ENCODE data around the gene PPIE.

Gene PPIE

DNA sequence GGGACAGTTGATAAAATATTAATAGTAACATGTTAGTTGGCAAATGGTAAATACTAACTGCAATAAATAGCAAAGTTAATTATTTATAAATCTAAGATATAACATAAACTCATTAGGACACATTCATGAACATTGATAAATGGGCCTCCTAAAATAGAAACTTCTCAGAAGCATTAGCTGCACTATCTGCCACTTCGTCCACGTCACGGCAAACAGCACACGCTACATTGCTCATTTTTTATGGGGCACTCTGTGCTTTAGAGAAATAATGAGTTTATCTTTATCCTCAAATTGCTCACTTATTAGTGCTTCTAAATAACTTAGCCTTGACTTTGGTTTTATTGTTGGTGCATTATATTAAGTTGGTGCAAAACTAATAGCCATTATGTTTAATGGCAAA is 31.2 kb upstream of the PPIE start:
- H3K36me3 Mint-ChIP-seq: no peaks in the 10 kb centered on the region
- H3K27ac Mint-ChIP-seq: no peak overlapping the region
- H3K4me3 Mint-ChIP-seq: no peak overlapping the region
- no peak for ATAC-seq
- H3K27me3 Mint-ChIP-seq: no peaks in the 10 kb centered on the region
- no peaks in the 10 kb centered on the region for H3K9me3 Mint-ChIP-seq
- H3K4me1 Mint-ChIP-seq: no peaks in the 10 kb centered on the region

DNA sequence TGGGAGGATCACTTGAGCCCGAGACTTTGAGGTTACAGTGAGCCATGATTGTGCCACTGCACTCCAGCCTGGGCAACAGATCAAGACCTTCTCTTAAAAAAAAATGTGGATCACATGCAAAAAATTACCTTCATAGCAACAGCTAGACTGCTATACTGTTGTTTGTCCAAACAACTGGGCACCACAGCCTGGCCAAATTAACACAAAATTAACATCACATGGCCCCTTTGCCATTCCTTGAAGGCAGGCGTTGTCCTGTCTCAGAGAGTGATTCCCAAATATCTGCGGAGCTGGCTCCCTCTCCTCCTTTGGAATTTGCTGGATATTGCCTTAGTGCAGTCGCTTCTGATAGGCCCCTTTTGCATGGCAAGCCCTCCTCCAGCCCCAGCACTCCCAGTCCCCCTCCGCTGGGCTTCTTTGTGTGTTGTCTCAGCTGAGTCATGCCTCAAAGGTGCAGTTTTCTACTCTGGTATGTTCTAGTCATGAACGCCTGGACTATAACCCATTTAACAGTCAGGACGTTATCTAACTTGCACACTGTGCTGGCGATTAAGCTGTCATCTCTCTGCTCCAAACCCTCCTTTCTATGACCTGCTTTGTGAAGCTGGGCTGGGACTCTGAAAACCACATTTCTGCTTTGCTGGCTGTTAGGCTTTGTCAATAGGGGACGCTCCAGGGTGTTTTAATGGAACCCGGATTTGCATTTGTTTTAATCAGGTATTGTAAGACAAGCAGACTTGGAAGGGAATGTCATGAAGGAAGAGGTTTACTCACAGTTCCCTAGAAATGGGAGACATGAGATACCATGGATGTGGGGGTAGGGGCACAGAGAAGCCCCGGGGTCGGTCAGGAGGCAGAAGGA is 27.3 kb upstream of the PPIE start:
- Mint-ChIP-seq H3K27me3 (peaks cover 11% of the 10 kb centered on the region), H3K9me3 (no peaks in the 10 kb centered on the region), H3K27ac (no peak overlapping the region), H3K4me1 (no peaks in the 10 kb centered on the region), H3K4me3 (no peak overlapping the region), H3K36me3 (no peaks in the 10 kb centered on the region)
- no peak for ATAC-seq

DNA sequence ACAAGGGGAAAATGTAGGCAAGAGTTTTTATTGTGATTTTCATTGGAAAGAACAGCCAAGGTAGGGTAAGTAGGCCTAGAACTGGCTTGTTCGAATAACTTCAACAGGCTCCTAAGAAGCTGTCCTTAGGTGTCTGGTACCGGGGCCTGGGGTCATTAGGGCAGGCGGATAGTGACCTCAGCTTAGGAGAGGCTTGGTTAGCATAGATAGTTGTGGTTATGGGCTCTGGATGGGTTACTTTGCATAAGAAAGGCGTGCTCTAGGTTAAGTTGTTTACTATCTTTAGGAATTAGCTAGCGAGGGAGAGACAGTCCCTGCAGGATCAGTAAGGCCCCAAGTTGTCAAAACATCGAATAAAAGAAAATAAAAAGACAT is 26.7 kb upstream of the PPIE start:
- Mint-ChIP-seq H3K4me3 (no peak overlapping the region), H3K4me1 (no peaks in the 10 kb centered on the region), H3K36me3 (no peaks in the 10 kb centered on the region), H3K9me3 (no peaks in the 10 kb centered on the region), H3K27ac (no peak overlapping the region), H3K27me3 (peaks cover 17% of the 10 kb centered on the region)
- ATAC-seq: no peak

DNA sequence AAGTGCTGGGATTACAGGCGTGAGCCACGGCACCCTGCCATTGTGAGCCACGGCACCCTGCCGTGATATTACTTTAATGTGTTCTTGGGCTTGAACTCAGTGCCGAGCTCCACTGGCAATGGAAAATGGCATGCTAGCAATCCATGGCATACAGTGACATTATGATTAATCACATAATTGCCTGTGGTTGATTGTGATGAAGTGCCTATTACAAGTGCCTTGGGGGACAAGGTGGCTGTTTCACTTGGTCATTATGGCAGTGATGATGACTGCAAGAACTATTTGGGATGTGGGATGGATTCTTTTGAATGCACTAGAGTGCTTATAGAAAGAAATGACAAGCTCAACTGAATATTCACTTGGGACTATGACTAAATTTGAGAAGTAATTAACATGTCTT is 25.1 kb upstream of the PPIE start:
- no peak for ATAC-seq
- Mint-ChIP-seq H3K36me3 (no peaks in the 10 kb centered on the region), H3K27ac (no peak overlapping the region), H3K4me3 (no peak overlapping the region), H3K4me1 (no peaks in the 10 kb centered on the region), H3K9me3 (no peaks in the 10 kb centered on the region), H3K27me3 (peaks cover 30% of the 10 kb centered on the region)

DNA sequence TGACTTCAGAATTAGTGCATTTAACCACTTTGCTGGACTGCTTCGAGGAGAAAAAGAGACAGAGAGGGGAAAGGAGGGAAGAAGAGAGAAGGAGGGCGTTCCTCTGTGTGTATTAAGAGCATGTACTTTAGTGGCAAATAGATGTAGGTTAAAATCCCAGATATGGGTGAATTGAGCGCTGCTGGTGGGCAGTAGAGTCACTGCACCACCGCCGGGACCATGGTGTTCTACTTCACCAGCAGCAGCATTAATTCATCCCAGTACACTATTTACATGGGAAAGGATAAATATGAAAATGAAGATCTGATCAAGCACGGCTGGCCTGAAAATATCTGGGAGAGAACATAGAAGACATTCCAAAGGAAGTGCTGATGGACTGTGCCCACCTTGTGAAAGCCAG is 20.9 kb upstream of the PPIE start:
- no peak for ATAC-seq
- no peak overlapping the region for H3K27ac Mint-ChIP-seq
- no peaks in the 10 kb centered on the region for H3K4me1 Mint-ChIP-seq
- no peak overlapping the region for H3K4me3 Mint-ChIP-seq
- no peaks in the 10 kb centered on the region for H3K9me3 Mint-ChIP-seq
- H3K36me3 Mint-ChIP-seq: no peaks in the 10 kb centered on the region
- peaks cover 31% of the 10 kb centered on the region for H3K27me3 Mint-ChIP-seq

DNA sequence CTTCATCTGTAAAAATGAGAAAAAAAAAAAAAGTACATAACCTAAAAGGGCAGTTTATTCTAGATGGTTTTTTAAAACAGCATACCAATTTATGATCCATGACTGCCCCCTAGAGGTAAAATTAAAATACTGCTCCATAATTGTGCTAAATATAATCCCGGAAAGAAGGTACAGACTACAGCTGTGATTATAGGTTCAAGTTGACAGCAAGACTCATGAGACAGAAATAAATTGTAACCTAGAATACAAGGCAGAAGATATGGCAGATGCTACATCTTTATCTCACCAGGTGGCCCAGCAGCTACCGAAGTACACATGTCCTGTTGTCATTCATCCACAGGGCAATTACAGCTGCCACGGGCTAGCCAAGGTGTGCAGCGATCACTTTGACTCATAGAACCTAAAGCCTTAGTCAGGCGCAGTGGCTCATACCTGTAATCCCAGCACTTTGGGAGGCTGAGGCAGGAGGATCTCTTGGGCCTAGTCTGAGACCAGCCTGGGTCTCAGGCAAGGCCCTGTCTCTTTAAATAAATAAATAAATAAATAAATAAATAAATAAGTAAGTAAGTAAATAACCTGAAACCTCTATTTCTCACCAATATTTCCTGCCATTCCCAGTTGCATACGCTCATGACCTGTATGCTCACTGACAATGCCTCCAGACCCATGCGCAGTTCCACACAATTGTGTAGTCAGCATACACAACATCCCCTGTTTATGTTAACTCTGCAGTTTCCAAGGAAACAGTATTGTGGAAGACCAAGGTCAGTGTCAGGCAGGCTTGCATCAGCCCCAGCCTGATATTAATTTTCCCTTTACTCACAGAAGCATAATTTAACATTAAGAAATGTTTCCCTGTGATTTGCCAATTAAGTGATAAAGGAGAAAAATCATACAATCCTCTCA is 18.3 kb upstream of the PPIE start:
- H3K36me3 Mint-ChIP-seq: no peaks in the 10 kb centered on the region
- H3K4me3 Mint-ChIP-seq: no peak overlapping the region
- no peaks in the 10 kb centered on the region for H3K9me3 Mint-ChIP-seq
- peak; percentile 64 for ATAC-seq
- no peaks in the 10 kb centered on the region for H3K4me1 Mint-ChIP-seq
- peaks cover 36% of the 10 kb centered on the region for H3K27me3 Mint-ChIP-seq
- no peak overlapping the region for H3K27ac Mint-ChIP-seq

DNA sequence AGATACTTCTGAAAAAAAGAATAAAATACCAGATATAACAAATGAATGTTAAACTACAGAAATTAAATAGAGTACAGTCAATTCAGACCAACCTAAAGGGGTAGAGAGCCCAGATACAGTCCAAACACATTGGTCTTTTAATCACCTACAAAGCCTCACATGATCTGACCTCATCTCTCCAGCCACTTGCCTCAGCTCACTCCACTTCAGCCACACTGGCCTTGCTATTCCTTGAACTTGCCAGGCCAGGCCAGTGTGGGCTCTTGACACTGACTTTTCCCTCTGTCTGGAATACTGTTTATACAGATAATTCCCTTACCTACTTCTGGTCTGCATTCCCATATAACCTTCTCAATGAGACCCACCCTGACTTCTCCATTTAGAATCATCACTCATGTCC is 17.0 kb upstream of the PPIE start:
- no peak for ATAC-seq
- Mint-ChIP-seq H3K4me3 (no peak overlapping the region), H3K27me3 (peaks cover 40% of the 10 kb centered on the region), H3K9me3 (no peaks in the 10 kb centered on the region), H3K27ac (no peak overlapping the region), H3K4me1 (peaks cover 1% of the 10 kb centered on the region), H3K36me3 (no peaks in the 10 kb centered on the region)

DNA sequence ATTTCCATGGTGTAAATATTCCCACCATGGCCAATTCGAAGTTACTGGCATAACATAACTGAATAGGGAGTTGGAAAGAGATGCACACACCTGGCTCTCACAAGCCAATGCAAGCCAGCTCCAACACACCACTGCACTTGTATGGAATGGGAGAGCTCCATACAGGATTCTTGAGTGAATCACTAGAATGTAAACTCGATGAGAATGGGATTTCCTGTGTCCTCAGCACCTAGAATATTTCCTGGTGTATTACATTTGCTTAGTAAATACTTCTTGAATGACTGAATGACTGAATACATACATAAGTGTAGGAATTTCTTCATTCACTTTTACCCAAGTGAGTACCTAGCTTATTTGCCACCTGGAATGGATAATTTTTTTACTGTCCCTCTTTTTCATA is 16.2 kb upstream of the PPIE start:
- Mint-ChIP-seq H3K4me1 (peaks cover 10% of the 10 kb centered on the region), H3K27me3 (peaks cover 43% of the 10 kb centered on the region)
- ATAC-seq: no peak

DNA sequence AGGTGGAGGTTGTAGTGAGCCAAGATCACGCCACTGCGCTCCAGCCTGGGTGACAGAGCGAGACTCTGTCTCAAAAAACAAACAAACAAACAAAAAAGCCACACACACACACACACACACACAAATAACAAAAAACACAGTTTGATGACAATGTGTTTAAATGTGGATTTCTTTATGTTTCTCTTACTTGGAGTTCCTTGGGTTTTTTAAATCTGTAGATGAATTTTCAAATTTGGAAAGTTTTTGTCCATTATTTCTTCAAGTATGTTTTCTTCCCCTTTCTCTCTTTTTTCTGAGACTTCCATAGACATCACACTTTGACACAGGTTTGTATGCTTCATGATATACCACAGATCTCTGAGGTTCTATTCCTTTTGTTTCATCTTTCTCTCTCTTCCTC is 12.1 kb upstream of the PPIE start:
- H3K27me3 Mint-ChIP-seq: peaks cover 65% of the 10 kb centered on the region
- ATAC-seq: no peak
- peaks cover 28% of the 10 kb centered on the region for H3K4me1 Mint-ChIP-seq
- H3K4me3 Mint-ChIP-seq: no peak overlapping the region
- no peaks in the 10 kb centered on the region for H3K36me3 Mint-ChIP-seq
- no peak overlapping the region for H3K27ac Mint-ChIP-seq
- H3K9me3 Mint-ChIP-seq: no peaks in the 10 kb centered on the region

More for the DNA sequence above, 16.2 kb upstream of the PPIE start:
- Mint-ChIP-seq H3K36me3 (no peaks in the 10 kb centered on the region), H3K4me3 (no peak overlapping the region), H3K27ac (no peak overlapping the region), H3K9me3 (no peaks in the 10 kb centered on the region)

DNA sequence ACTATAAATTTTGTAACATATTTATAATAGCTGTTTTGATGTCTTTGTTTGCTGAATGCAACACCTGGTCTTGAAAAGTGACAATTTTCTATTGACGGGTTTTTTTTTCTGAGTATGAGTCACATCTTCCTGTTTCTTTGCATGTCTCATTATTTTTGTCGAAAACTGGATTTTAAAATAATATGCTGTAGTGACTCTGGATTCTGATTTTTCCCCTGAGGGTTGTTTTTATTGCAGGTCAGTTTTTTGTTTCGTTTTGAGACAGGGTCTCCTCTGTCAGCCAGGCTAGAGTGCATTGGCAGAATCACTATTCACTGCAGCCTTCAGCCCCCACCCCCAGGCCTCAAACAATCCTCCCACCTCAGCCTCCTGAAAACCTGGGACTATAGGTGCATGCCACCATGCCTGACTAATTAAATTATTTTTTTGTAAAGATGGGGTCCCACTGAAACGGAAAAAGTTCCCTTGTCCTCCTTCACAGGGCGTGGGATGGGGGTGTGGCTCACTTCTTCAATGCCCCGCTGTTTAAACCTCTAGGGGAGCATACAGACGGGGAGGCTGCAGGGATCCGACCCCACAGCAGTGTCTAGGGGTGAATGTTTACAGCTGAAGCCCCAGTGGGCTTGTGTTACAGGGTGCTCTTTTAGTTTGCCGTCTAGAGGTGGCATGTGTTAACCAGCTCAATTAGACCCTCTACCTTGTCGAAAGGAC is 11.3 kb upstream of the PPIE start:
- Mint-ChIP-seq H3K4me3 (peak overlapping the region; percentile 82), H3K9me3 (no peaks in the 10 kb centered on the region), H3K4me1 (peaks cover 28% of the 10 kb centered on the region), H3K36me3 (no peaks in the 10 kb centered on the region), H3K27me3 (peaks cover 65% of the 10 kb centered on the region), H3K27ac (peak overlapping the region; percentile 70)
- ATAC-seq: peak; percentile 66

DNA sequence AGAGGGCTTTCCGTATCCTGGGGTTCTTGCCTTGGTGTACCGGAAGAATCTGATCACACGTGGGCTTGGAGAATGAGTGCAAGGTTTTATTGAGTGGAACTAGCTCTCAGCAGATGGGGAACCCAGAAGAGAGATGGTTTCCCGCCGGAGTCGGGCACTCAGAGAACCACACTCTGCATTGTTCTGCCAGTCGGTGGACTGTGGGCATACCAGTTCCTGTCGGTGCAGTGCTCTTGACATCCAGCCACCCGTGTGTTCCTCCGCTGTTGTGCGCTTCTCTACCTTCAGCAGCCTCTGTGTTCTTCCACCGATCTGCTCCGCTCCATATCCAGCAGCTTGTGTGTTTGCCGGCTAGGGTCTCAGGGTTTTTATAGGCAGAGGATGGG is 10.8 kb upstream of the PPIE start:
- H3K27ac Mint-ChIP-seq: peak overlapping the region; percentile 70
- peak overlapping the region; percentile 82 for H3K4me3 Mint-ChIP-seq
- no peaks in the 10 kb centered on the region for H3K9me3 Mint-ChIP-seq
- H3K4me1 Mint-ChIP-seq: peaks cover 28% of the 10 kb centered on the region
- no peaks in the 10 kb centered on the region for H3K36me3 Mint-ChIP-seq
- peak; percentile 59 for ATAC-seq
- peaks cover 66% of the 10 kb centered on the region for H3K27me3 Mint-ChIP-seq

DNA sequence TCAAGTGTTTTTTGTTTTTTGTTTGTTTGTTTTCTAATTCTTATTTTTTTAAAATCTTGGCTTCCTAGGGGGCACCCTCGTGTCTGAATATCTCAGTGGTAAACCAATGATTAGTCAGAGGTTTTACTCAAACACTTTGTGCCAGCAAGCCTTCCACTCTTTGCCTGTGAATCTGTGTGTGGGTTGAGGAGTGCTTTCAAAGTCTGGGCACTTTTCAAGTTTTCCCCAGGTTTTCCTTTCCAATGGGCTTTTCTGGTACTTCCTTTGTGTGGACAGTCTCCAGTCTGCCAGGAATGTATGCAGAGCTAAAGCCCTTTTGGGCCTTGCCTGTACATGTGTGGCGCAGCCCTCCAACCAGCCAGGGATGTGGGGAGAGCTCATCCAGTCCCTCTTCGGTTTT is 9.7 kb upstream of the PPIE start:
- H3K4me1 Mint-ChIP-seq: peaks cover 28% of the 10 kb centered on the region
- peak overlapping the region; percentile 34 for H3K4me3 Mint-ChIP-seq
- H3K36me3 Mint-ChIP-seq: no peaks in the 10 kb centered on the region
- no peak for ATAC-seq
- H3K9me3 Mint-ChIP-seq: no peaks in the 10 kb centered on the region
- H3K27ac Mint-ChIP-seq: no peak overlapping the region
- H3K27me3 Mint-ChIP-seq: peaks cover 77% of the 10 kb centered on the region

DNA sequence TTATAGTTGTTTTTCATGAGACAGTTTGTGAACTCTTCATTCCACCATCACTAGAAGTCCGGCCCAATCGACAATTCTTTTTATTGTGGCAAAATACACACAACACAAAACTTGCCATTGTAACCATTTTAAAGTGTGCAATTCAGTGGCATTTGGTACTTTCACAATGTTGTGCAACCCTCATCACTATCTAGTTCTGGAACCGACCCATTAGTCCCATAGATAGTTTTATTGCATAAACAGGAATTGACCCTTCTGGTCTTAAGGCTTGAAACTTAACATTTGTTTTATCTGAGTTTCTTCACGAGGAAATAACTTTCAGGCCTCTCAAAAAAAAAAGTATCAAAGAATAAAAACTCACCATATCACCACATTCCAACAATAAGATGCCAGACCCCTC is 8.8 kb upstream of the PPIE start:
- no peak for ATAC-seq
- Mint-ChIP-seq H3K27me3 (peaks cover 74% of the 10 kb centered on the region), H3K4me3 (no peak overlapping the region), H3K27ac (no peak overlapping the region), H3K9me3 (no peaks in the 10 kb centered on the region), H3K4me1 (peaks cover 28% of the 10 kb centered on the region), H3K36me3 (no peaks in the 10 kb centered on the region)

DNA sequence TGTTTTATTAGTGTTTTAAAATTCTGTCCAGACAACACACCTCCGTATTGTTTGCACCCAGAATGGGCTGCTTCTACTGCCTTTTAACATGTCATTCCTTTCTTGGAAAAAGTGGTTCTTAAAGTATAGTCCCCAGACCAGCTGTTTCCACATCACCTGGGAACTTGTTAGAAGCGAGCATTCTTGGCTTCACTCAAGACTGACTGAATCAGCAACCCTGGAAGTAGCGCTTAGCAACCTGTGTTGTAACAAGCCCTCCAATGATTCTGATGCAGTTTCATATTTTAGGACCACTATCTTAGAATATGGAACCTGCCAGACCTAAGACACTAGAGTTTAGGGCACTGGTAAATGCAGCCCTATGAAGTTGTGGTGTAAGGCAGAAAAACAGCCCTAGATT is 6.0 kb upstream of the PPIE start:
- no peak for ATAC-seq
- Mint-ChIP-seq H3K9me3 (no peaks in the 10 kb centered on the region), H3K4me1 (peaks cover 16% of the 10 kb centered on the region), H3K4me3 (no peak overlapping the region), H3K27ac (no peak overlapping the region), H3K27me3 (peaks cover 67% of the 10 kb centered on the region), H3K36me3 (no peaks in the 10 kb centered on the region)

DNA sequence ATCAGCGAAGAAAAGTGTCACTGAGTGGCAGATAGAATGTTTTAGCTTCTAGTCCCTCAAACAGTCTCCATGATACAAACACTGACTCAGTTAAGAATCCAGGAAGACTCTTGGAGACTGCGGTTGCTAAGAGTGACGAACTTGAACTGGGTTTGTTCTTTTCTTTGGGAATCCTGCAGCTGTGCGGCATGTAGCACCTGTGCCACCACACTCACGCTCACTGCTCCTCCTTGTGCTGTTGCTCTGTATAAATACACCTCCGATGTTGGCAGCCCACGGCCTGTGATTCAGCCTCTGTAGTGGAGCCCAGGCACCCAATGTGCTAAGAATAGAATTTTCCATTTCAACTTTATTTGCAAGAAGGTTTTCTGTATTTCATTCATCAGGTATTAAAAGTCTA is 5.5 kb upstream of the PPIE start:
- no peak overlapping the region for H3K27ac Mint-ChIP-seq
- peaks cover 63% of the 10 kb centered on the region for H3K27me3 Mint-ChIP-seq
- no peaks in the 10 kb centered on the region for H3K36me3 Mint-ChIP-seq
- no peaks in the 10 kb centered on the region for H3K9me3 Mint-ChIP-seq
- H3K4me3 Mint-ChIP-seq: no peak overlapping the region
- peaks cover 12% of the 10 kb centered on the region for H3K4me1 Mint-ChIP-seq
- ATAC-seq: no peak
